Measurements from ENCODE around the gene HORMAD2. TPM values are rescaled to one million over a fixed set of nuclear protein-coding genes. Genes with fewer than 3 reads are reported as not detected.
"Not testable (repeated sequence)": the region's sequence is repeated elsewhere in the genome, so short reads cannot be mapped to it uniquely, and the experiment has no call there.

The HORMAD2 gene
- total RNA-seq, 1 donor from 2014 or later: not detected

GRCh38 chr22:30054067-30054763 lies 26.0 kb upstream of the HORMAD2 start:
- no peaks in the 10 kb centered on the region for H3K36me3 ChIP-seq (ENCODE audit: control insufficient read depth in 3 of 3, insufficient read depth in 3 of 3, low read length in 3 of 3)
- no peaks in the 10 kb centered on the region for H3K4me1 ChIP-seq (ENCODE audit: control insufficient read depth in 3 of 3, insufficient read depth in 3 of 3, low read length in 3 of 3)
- H3K9me3 ChIP-seq (ENCODE audit: control insufficient read depth in 3 of 3, low read length in 3 of 3): peaks cover 0 to 2% (median 0%) of the 10 kb centered on the region in 3 donors
- H3K9ac ChIP-seq (ENCODE audit: low read depth in 1 of 3, low read length in 3 of 3): no peak overlapping the region
- H3K27ac ChIP-seq (ENCODE audit: low read depth, low read length): no peak overlapping the region
- no peak overlapping the region for H3K4me3 ChIP-seq (ENCODE audit: low read length in 3 of 3)
- no peaks in the 10 kb centered on the region for H3K27me3 ChIP-seq (ENCODE audit: control insufficient read depth in 3 of 3, insufficient read depth in 3 of 3, low read length in 3 of 3)

- no peaks in the 10 kb centered on the region for H3K36me3 ChIP-seq (ENCODE audit: control insufficient read depth in 3 of 3, insufficient read depth in 3 of 3, low read length in 3 of 3)
- no peak overlapping the region for H3K4me3 ChIP-seq (ENCODE audit: low read length in 3 of 3)
- no peak overlapping the region for H3K27ac ChIP-seq (ENCODE audit: low read depth, low read length)
- H3K9me3 ChIP-seq (ENCODE audit: control insufficient read depth in 3 of 3, low read length in 3 of 3): peaks cover 0 to 2% (median 0%) of the 10 kb centered on the region in 3 donors
- no peak overlapping the region for H3K9ac ChIP-seq (ENCODE audit: low read depth in 1 of 3, low read length in 3 of 3)
- no peaks in the 10 kb centered on the region for H3K27me3 ChIP-seq (ENCODE audit: control insufficient read depth in 3 of 3, insufficient read depth in 3 of 3, low read length in 3 of 3)
- no peaks in the 10 kb centered on the region for H3K4me1 ChIP-seq (ENCODE audit: control insufficient read depth in 3 of 3, insufficient read depth in 3 of 3, low read length in 3 of 3)
Measured at GRCh38 chr22:30054764-30055069, 25.5 kb upstream of the HORMAD2 start.

GRCh38 chr22:30056015-30056414 lies 24.2 kb upstream of the HORMAD2 start:
- no peak overlapping the region for H3K27ac ChIP-seq (ENCODE audit: low read depth, low read length)
- H3K27me3 ChIP-seq (ENCODE audit: control insufficient read depth in 3 of 3, insufficient read depth in 3 of 3, low read length in 3 of 3): no peaks in the 10 kb centered on the region

DNA sequence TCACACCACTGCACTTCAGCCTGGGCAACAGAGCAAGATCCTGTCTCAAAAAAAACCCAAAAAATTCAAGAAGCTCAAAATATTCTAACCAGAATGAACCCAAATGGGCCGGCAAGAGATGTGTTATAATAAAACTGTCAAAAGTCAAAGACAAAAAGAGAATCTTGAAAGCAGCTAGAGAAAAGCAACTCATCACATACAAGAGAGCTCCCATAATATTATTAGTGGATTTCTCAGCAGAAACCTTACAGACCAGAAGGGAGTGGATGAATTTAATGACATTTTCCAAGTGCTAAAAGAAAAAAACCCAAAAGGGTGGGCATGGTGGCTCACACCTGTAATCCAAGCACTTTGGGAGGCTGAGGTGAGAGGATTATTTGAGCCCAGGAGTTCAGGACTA lies 22.9 kb upstream of the HORMAD2 start:
- Histone ChIP-seq H3K36me3 (ENCODE audit: control insufficient read depth in 3 of 3, insufficient read depth in 3 of 3, low read length in 3 of 3) (no peaks in the 10 kb centered on the region), H3K9ac (ENCODE audit: low read depth in 1 of 3, low read length in 3 of 3) (no peak overlapping the region), H3K4me3 (ENCODE audit: low read length in 3 of 3) (no peak overlapping the region), H3K9me3 (ENCODE audit: control insufficient read depth in 3 of 3, low read length in 3 of 3) (peaks cover 0 to 2% (median 0%) of the 10 kb centered on the region in 3 donors), H3K27ac (ENCODE audit: low read depth, low read length) (no peak overlapping the region), H3K27me3 (ENCODE audit: control insufficient read depth in 3 of 3, insufficient read depth in 3 of 3, low read length in 3 of 3) (no peaks in the 10 kb centered on the region), H3K4me1 (ENCODE audit: control insufficient read depth in 3 of 3, insufficient read depth in 3 of 3, low read length in 3 of 3) (no peaks in the 10 kb centered on the region)

More at GRCh38 chr22:30056015-30056414, 24.2 kb upstream of the HORMAD2 start:
- Histone ChIP-seq H3K9ac (ENCODE audit: low read depth in 1 of 3, low read length in 3 of 3) (no peak overlapping the region), H3K36me3 (ENCODE audit: control insufficient read depth in 3 of 3, insufficient read depth in 3 of 3, low read length in 3 of 3) (no peaks in the 10 kb centered on the region), H3K4me3 (ENCODE audit: low read length in 3 of 3) (no peak overlapping the region), H3K4me1 (ENCODE audit: control insufficient read depth in 3 of 3, insufficient read depth in 3 of 3, low read length in 3 of 3) (no peaks in the 10 kb centered on the region), H3K9me3 (ENCODE audit: control insufficient read depth in 3 of 3, low read length in 3 of 3) (peaks cover 0 to 2% (median 0%) of the 10 kb centered on the region in 3 donors)

- H3K9me3 ChIP-seq (ENCODE audit: control insufficient read depth in 3 of 3, low read length in 3 of 3); H3K27ac ChIP-seq (ENCODE audit: low read depth, low read length); H3K27me3 ChIP-seq (ENCODE audit: control insufficient read depth in 3 of 3, insufficient read depth in 3 of 3, low read length in 3 of 3); H3K4me1 ChIP-seq (ENCODE audit: control insufficient read depth in 3 of 3, insufficient read depth in 3 of 3, low read length in 3 of 3); H3K4me3 ChIP-seq (ENCODE audit: low read length in 3 of 3); H3K36me3 ChIP-seq (ENCODE audit: control insufficient read depth in 3 of 3, insufficient read depth in 3 of 3, low read length in 3 of 3); H3K9ac ChIP-seq (ENCODE audit: low read depth in 1 of 3, low read length in 3 of 3): not testable (repeated sequence)
Measured at GRCh38 chr22:30059346-30060020, 20.8 kb upstream of the HORMAD2 start.

GRCh38 chr22:30061094-30061493 lies 19.2 kb upstream of the HORMAD2 start:
- not testable (repeated sequence) for H3K9ac ChIP-seq (ENCODE audit: low read depth in 1 of 3, low read length in 3 of 3); H3K9me3 ChIP-seq (ENCODE audit: control insufficient read depth in 3 of 3, low read length in 3 of 3); H3K4me3 ChIP-seq (ENCODE audit: low read length in 3 of 3); H3K27me3 ChIP-seq (ENCODE audit: control insufficient read depth in 3 of 3, insufficient read depth in 3 of 3, low read length in 3 of 3); H3K36me3 ChIP-seq (ENCODE audit: control insufficient read depth in 3 of 3, insufficient read depth in 3 of 3, low read length in 3 of 3); H3K4me1 ChIP-seq (ENCODE audit: control insufficient read depth in 3 of 3, insufficient read depth in 3 of 3, low read length in 3 of 3); H3K27ac ChIP-seq (ENCODE audit: low read depth, low read length)

DNA sequence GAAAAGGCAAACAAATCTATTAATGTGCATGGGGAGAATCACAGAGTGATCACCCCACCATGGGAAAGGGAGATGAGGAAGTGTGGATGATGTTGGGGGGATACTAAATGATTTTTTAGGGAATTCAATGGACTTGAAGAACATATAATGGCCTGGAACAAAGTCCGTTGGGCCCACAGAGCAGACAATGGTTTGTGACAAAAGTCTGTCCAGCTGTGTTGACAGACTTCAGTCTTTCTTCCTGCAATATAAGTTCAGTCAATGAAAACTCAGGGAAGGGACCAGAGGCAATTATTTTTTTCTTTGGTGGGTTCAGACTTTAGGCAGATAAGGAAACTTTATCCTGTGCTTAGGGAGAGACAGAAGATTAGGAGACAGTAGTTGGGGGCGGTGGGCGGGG lies 18.0 kb upstream of the HORMAD2 start:
- H3K4me1 ChIP-seq (ENCODE audit: control insufficient read depth in 3 of 3, insufficient read depth in 3 of 3, low read length in 3 of 3): no peaks in the 10 kb centered on the region
- no peak overlapping the region for H3K9ac ChIP-seq (ENCODE audit: low read depth in 1 of 3, low read length in 3 of 3)
- no peaks in the 10 kb centered on the region for H3K36me3 ChIP-seq (ENCODE audit: control insufficient read depth in 3 of 3, insufficient read depth in 3 of 3, low read length in 3 of 3)
- H3K27ac ChIP-seq (ENCODE audit: low read depth, low read length): no peak overlapping the region
- no peaks in the 10 kb centered on the region for H3K27me3 ChIP-seq (ENCODE audit: control insufficient read depth in 3 of 3, insufficient read depth in 3 of 3, low read length in 3 of 3)
- no peak overlapping the region for H3K4me3 ChIP-seq (ENCODE audit: low read length in 3 of 3)
- H3K9me3 ChIP-seq (ENCODE audit: control insufficient read depth in 3 of 3, low read length in 3 of 3): peaks cover 0 to 5% (median 2%) of the 10 kb centered on the region in 3 donors

DNA sequence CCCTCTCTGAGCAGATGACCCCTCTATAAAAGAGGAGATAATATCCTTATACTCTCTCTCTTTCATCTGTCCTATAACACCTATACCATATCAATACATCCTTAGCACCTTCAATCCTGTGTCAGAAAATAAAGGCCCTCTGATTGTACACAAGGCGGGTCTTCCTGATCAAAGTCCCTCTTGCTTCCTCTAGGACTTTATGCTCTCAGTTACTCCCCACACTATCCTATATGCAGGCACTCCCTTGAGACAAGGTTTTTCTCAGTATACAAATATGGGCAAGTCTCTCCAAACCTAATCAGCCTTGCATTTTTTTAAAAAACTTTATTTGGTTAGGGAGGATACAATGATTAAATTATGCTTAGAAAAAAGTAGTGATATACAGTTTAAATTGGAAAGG lies 17.3 kb upstream of the HORMAD2 start:
- H3K9me3 ChIP-seq (ENCODE audit: control insufficient read depth in 3 of 3, low read length in 3 of 3): peaks cover 0 to 5% (median 0%) of the 10 kb centered on the region in 3 donors
- H3K4me1 ChIP-seq (ENCODE audit: control insufficient read depth in 3 of 3, insufficient read depth in 3 of 3, low read length in 3 of 3): no peaks in the 10 kb centered on the region
- no peak overlapping the region for H3K9ac ChIP-seq (ENCODE audit: low read depth in 1 of 3, low read length in 3 of 3)
- H3K36me3 ChIP-seq (ENCODE audit: control insufficient read depth in 3 of 3, insufficient read depth in 3 of 3, low read length in 3 of 3): no peaks in the 10 kb centered on the region
- no peak overlapping the region for H3K4me3 ChIP-seq (ENCODE audit: low read length in 3 of 3)
- H3K27me3 ChIP-seq (ENCODE audit: control insufficient read depth in 3 of 3, insufficient read depth in 3 of 3, low read length in 3 of 3): no peaks in the 10 kb centered on the region
- no peak overlapping the region for H3K27ac ChIP-seq (ENCODE audit: low read depth, low read length)

DNA sequence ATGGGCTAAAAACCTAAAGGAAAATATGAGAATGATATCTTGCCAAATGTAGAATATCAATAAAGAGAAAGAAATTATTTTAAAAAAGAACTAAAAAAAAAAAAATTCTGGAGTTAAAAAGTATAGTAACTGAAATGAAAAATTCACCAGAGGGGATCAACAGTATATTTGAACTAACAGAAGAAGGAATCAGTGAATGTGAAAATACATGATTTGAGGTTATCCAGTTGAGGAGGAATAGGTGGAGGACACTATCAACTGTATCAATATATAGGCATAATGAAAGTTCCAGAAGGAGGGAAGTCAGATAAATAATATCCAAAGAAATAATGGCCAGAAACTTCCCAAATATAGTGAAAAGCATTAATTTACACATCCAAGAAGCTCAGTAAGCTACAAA lies 16.1 kb upstream of the HORMAD2 start:
- no peak overlapping the region for H3K4me3 ChIP-seq (ENCODE audit: low read length in 3 of 3)

DNA sequence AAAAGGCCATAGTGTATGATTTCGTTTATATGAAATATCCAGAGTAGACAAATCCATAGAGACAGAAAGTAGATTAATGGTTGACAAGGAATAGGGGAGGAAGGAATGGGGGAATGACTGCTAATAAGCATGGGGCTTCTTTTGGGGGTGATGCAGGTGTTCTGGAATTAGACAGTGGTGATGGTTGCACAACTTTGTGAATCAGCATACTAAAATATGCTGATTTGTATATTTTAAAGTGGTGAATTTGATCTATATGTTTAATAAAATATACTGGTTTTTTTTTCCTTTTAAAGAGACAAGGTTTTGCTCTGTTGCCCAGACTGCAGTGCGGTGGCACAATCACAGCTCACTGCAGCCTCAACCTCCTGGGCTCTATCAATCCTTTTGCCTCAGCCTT lies 6.5 kb upstream of the HORMAD2 start:
- Histone ChIP-seq H3K27me3 (ENCODE audit: control insufficient read depth in 3 of 3, insufficient read depth in 3 of 3, low read length in 3 of 3) (peaks cover 0 to 7% (median 5%) of the 10 kb centered on the region in 3 donors), H3K27ac (ENCODE audit: low read depth, low read length) (no peak overlapping the region), H3K9me3 (ENCODE audit: control insufficient read depth in 3 of 3, low read length in 3 of 3) (no peaks in the 10 kb centered on the region), H3K9ac (ENCODE audit: low read depth in 1 of 3, low read length in 3 of 3) (no peak overlapping the region), H3K4me3 (ENCODE audit: low read length in 3 of 3) (no peak overlapping the region), H3K36me3 (ENCODE audit: control insufficient read depth in 3 of 3, insufficient read depth in 3 of 3, low read length in 3 of 3) (no peaks in the 10 kb centered on the region), H3K4me1 (ENCODE audit: control insufficient read depth in 3 of 3, insufficient read depth in 3 of 3, low read length in 3 of 3) (no peaks in the 10 kb centered on the region)

More for the DNA sequence above, 16.1 kb upstream of the HORMAD2 start:
- H3K9ac ChIP-seq (ENCODE audit: low read depth in 1 of 3, low read length in 3 of 3): no peak overlapping the region
- H3K9me3 ChIP-seq (ENCODE audit: control insufficient read depth in 3 of 3, low read length in 3 of 3): peaks cover 0 to 5% (median 0%) of the 10 kb centered on the region in 3 donors
- H3K36me3 ChIP-seq (ENCODE audit: control insufficient read depth in 3 of 3, insufficient read depth in 3 of 3, low read length in 3 of 3): no peaks in the 10 kb centered on the region
- H3K4me1 ChIP-seq (ENCODE audit: control insufficient read depth in 3 of 3, insufficient read depth in 3 of 3, low read length in 3 of 3): no peaks in the 10 kb centered on the region
- no peaks in the 10 kb centered on the region for H3K27me3 ChIP-seq (ENCODE audit: control insufficient read depth in 3 of 3, insufficient read depth in 3 of 3, low read length in 3 of 3)
- H3K27ac ChIP-seq (ENCODE audit: low read depth, low read length): no peak overlapping the region

Data from skeletal muscle tissue (tissue), 4 donors.